HG03108 (cell line): ENCODE results near the gene OCA2.
A peak's percentile ranks its signal among the peaks of the same experiment; 100 is the strongest.
"Not testable (repeated sequence)": the region's sequence is repeated elsewhere in the genome, so short reads cannot be mapped to it uniquely, and the experiment has no call there.

Source experiments
- ATAC-seq: cut with Tn5 transposase; IDR thresholded peaks from one replicate; pipeline ENCODE4 v1.9.1; 2021; ENCODE audit warnings: moderate library complexity; ENCODE audit not compliant: unreplicated experiment

OCA2 gene

DNA sequence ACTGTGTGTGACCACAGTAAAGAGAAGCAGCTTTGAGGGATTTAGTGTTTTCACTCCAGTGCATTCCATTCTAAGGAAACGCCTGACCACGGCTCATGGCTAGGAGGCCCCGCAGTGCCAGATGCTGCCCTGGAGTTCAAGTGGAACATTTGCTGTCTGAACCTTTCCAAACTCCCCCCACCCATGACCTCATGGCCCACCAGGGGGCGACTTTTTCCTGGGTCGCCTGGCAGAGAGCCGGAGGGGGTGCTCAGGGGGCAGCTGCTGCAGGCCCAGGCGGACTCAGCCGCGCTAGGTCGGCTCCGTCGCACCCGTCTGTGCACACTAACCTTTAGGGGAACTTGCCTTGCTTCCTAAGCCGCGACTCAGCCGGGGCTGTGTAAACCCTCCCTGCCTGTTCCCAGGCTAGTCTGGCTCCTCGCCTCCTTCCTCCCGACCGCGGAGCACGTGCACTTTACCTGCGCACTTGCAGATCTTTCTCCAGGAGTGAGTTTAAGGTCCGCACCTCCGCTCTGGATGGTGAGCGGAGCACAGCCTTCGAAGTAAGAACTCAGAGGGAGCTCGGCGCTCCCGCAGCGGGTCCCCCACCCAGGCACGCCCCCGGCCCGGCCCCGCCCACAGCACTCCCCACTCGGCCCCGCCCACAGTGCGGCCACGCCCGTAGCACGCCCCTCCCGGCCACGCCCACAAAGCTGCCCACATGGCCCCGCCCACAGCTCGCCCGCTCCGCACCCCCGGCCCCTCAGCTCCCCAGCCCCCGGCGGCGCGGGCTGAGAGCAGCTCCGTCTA is at the start of gene OCA2:
TSS of gene OCA2 (minus strand) at position 550 of the 789 bp plus-strand sequence. CDS start 17,441 bp downstream, outside the sequence.
- ATAC-seq, result no peak

DNA sequence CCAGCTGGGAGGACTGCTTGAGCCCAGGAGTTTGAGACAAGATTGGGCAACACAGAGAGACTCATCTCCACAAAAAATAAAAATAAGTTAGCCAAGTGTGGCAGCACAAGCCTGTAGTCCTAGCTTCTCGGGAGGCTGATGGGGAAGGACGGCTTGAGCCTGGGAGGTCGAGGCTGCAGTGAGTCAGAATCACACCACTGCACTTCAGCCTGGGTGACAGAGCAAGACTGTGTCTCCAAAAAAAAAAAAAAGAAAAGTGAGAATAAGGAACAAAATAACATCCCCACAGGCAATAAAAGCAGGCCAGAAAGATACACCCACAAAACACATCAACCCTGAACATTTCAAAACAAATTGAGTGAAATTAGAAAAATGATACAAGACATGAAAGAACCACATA is 48.7 kb upstream of the OCA2 start:
- no peak for ATAC-seq

GRCh38 chr15:28145419-28145818 is 46.3 kb upstream of the OCA2 start:
- not testable (repeated sequence) for ATAC-seq

DNA sequence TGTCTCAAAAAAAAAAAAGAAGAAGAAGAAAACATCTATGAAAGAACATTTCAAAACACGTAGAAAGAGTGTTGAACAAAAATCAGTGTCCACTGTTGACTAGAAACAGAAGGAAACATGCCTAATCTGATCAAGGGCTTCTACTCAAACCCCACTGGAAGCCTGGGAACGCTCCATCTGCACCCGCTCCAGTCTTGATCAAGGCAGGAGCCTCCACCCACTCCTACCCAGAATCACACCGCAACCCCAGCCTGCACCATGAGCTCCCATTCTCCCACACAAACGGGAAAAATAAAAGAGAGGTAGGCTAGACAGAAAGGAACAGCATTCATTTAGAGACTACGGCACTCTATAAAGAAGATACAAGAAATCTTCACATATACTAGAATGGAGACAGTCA is 40.9 kb upstream of the OCA2 start:
- ATAC-seq, result no peak

GRCh38 chr15:28137408-28138039 is 38.4 kb upstream of the OCA2 start:
- ATAC-seq, result not testable (repeated sequence)

GRCh38 chr15:28136236-28136904 is 37.3 kb upstream of the OCA2 start:
- ATAC-seq, result peak; percentile 96

GRCh38 chr15:28133281-28133680 is 34.2 kb upstream of the OCA2 start:
- ATAC-seq, result no peak

DNA sequence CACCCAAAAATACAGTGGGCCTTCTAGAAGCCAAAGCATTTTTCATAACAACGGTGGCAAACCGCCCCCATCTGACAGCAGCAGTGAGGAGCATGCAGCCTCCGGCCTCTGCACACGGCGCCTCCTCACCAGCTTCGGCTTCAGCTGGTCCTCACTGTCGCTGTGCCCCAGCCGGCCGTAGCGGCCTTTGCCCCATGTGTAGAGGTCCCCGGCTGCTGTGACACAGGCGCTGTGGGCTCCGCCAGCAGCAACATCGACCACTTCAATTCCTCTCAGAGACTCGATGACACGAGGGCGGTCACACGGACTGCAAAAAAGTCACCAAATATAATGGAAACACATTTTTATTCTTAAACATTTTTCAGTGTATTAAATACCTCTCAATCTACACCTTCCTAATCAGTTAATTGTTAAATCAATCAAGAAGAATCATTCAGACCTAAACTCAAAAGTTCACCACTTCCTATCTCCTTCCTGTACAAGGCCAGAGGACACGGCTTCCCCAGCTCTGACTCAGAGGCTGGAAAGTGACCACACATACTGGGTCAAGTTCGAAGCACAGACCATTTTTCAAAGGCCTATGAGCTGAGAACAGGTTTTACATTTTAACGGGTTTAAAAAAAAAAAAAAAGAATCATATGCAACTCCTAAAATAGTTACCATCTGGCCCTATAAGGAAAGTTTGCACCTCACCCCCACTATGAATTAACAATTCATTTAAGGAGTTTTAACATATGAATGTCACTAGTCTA is 33.6 kb upstream of the OCA2 start:
- no peak for ATAC-seq

DNA sequence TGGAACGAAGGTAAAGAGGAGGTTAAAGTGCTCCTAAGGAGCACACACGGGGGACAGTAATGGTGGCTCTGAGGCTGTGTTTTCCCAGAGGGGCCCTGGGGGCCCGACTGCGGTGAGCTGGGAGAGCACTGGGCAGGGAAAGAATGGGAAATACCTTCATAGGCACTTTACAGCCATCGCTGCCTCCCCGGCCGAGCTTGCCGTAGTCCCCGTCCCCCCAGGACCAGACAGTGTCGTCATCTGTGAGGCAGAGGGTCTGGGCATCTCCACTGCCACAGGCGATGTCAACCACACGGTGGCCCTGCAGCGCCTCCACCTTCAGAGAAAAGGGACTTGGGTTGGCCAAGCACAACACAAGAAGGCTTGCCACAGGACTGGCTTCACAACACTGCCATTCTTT is 32.8 kb upstream of the OCA2 start:
- no peak for ATAC-seq

DNA sequence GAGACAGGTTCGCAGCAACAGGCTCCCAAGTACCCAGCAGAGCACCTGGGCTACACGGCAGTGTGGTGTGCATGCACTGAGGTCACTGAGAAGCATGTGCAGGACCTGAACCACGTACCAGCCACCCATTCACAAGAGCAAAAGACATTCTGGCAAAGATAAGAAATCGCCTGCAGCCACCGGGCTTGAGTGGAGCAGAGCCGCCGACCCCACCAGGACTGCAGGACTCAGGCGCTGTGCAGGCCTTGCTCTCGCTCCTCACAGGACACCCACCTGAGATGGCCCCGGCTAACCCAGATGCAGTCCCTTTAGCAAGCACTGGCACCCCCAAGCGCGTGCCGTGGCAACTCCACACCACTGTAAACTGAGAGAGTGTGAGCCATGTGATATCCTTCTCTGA is 32.3 kb upstream of the OCA2 start:
- no peak for ATAC-seq

DNA sequence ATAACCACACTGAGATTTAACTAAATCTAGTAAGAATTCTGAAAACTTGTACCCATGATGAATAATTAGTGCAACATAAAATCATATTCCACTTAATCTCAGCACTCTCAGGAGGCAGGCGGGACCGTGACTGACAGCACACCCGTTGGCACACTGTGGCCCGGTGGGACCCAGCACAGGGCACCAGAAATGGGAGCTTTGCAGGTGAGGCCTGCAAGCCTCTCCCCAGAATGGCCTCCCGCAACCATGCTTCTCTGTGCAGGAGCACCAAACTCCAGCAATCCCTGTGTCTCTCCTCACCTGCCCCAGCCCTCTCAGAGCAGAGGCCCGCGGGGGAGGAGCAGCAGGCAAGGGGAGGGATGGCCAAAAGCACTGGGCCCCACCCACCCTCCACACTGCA is 31.5 kb upstream of the OCA2 start:
- ATAC-seq, result no peak

DNA sequence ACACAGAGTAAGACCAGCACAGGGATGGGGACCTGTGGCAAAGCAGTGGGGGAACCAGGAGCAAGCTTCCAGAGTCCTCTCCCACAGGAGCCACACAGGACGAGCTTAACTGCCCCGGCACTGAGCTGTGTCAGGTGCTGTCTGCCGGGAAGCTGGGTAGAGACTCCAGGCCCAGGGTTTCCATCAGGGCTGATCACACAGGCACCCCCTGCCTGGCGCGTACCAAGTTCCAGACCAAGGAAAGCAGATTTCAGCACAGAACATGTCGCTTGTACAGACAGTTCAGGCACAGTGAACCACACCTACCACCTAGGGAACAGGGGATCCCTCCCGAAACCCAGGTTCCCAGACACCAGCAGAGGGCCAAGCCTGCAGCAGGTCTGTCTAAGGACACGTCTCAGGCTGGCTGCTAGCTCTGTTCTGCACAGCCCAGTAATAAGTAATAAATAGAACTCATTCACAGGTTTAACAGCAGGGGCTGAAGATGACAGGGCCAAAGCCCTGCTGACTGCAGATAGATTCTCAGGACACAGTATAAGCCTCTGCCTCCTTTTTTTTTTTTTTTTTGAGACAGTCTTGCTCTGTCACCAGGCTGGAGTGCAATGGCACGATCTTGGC is 30.2 kb upstream of the OCA2 start:
- no peak for ATAC-seq

DNA sequence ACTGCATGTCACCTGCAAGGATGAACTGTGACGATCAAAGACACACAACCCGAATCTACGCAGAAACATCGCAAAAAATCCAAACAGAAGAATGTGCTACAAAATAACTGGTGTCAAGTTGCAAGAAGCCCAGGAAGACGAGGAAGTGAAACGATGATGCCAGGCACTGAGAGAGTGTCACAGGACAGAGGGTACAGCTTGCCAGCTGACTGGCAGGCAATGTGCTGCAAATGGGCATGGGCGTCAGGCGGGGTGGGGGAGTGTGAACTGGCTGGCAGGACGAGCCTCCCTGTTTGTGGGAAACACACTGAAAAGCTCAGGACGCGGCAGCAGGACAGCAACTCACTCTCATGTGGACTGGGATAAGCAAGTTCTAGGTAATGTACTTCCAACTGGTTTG is 28.9 kb upstream of the OCA2 start:
- ATAC-seq, result no peak

- ATAC-seq, result no peak
Measured at GRCh38 chr15:28127036-28127435, 27.9 kb upstream of the OCA2 start.

- no peak for ATAC-seq
Measured at GRCh38 chr15:28125673-28126651, 26.8 kb upstream of the OCA2 start.

- ATAC-seq, result no peak
Measured at GRCh38 chr15:28124841-28125240, 25.7 kb upstream of the OCA2 start.

DNA sequence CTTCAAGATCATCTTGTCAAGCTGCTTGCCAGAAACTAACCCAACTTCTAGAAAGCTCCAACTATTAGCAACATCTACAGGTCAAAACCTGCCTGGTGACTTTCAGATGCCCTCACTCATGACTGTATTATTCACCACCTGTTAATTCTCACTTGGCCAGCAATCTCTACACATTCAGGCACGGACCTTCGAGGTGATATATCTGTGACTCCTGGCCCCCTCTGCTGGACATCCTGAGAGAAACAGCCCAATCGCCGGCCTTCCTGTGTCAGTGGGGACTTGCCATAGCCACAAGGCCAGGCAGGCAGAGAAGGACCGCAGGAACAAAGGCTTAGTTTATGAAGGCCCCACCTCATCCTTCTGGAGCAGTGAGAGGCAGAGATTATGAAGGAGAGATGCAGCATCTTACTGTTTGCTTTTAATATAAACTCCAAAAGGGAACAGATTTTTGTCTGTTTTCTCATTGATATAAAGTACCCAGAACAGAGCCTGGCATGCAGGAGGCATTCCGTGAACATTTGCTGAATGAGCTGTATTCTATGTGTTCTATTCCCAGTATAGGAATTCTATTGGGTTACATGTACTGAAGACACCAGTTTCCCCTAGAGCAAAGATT is 24.4 kb upstream of the OCA2 start:
- ATAC-seq, result no peak

DNA sequence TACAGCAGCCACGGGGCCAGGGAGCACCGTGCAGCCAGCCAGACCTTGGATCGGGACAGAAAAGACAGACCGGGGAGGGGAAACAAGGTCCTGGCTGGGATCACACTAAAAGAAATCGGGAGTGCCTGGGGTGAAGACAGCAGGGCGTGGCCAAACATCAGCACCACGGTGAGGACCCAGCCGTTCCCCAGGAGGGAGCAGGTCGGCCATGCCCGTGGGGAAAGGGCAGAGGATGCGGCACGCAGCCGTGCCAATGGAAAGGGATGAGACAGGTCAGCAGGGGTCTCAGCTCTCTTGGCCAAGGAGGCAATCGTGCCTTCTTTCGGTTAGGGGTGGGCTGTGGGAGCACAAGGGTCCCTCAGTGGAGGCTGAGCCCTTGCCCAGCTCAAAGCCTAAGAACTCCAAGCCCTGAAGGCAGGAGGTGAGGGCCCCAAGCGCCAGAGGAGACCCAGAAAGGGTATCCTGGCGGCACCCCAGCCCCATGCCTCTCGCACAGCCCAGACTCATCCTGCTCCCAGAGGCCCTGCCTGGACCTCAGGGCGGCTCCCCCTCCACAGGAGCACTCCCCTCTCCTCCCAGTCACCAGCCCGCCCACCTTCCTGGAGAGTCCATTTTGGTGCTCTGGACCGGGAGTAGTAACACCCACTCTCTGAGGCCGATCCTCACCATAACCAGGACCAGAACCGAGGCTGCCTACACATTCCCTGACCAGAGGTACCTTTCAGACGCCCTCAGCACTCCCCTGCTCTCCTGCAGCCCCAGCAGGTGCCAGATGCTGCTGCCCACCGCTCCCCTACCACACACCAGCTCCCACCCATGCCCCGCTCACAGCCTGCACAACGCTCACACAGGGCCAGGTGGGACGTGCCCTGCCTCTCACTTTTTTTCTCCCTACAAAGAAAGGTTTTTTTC is 23.2 kb upstream of the OCA2 start:
- ATAC-seq, result no peak
